Stimulated activated naive CD8-positive, alpha-beta T cell treated with anti-CD3 and anti-CD28 coated beads, Interleukin-15, amount 100 ng/mL, for 72 hours (primary cell): ENCODE data around the gene IRS1.

Experiments
- ATAC-seq: fragments of 150-1000 bp; cut with Tn5 transposase; 2 replicates; pipeline ENCODE4 v1.10.0; 2021; ENCODE audit warnings: mild to moderate bottlenecking, moderate library complexity
- DNase-seq, 2 donors: peaks; one replicate each; pipeline ENCODE4 v3.0.0; 2021 to 2022
- H3K27ac Mint-ChIP-seq, 2 donors: one replicate each; pipeline ENCODE4 v1.8.0; 2022; ENCODE audit warnings: mild to moderate bottlenecking in 2 of 2, mixed read lengths in 2 of 2, moderate library complexity in 2 of 2
- H3K27me3 Mint-ChIP-seq: one replicate; pipeline ENCODE4 v1.8.0; 2022; ENCODE audit warnings: mixed read lengths
- H3K4me1 Mint-ChIP-seq: one replicate; pipeline ENCODE4 v1.8.0; 2022; ENCODE audit warnings: mild to moderate bottlenecking, mixed read lengths
- H3K4me3 Mint-ChIP-seq, 2 donors: one replicate each; pipeline ENCODE4 v1.8.0; 2022; ENCODE audit warnings: mild to moderate bottlenecking in 2 of 2, mixed read lengths in 2 of 2, moderate library complexity in 1 of 2
- H3K9me3 Mint-ChIP-seq, 2 donors: one replicate each; pipeline ENCODE4 v1.8.0; 2022; ENCODE audit warnings: mixed read lengths in 2 of 2

IRS1 gene

DNA sequence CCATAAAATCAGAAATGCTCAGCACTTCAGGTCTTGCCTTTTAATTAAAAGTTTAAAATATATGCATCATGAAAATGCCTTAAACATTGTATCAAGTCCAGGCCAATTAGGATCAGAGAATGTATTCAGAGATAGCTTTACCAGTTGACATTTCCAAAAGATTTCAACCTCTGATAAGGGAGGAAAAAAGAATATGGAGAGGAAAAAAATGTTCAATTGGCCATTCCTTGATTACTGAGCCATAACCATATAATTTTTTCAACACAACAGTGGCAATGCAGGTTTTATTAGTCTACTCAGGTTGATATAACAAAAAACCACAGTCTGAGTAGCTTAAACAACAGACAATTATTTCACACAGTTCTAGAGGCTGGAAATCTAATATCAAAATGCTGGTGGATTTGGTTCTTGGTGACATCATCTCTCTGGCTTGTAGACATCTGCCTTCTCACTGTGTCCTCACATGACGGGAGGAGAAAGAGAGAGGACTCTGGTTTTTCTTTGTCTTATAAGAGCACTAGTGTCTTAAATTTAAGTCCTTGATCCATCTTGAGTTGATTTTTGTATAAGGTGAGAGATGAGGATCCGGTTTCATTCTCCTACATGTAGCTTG is 111.9 kb downstream of the IRS1 start:
- Mint-ChIP-seq H3K27ac (no peak overlapping the region), H3K27me3 (peaks cover 27% of the 10 kb centered on the region), H3K4me1 (peaks cover 7% of the 10 kb centered on the region), H3K4me3 (no peak overlapping the region), H3K9me3 (no peaks in the 10 kb centered on the region)
- DNase-seq = no peak
- ATAC-seq = no peak

DNA sequence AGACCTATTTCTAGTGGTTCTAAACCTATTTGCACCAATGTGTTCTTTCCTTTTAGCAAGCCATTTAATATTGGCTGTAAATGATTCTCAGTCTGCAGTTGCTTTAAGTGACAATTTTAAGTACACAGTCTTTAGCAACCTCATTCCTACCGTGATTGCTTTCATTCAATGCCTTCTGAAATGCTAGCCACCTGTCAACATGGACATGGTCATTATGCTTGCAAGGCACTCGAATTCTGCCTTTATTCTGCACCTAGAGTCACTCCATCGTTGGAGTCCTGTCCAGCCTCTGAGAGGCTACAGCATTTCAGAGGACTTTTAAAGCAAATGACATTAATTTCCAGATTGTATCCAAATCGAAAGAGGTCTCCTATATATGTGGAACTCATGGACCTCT is 115.1 kb downstream of the IRS1 start:
- peaks cover 9% of the 10 kb centered on the region for H3K27me3 Mint-ChIP-seq
- H3K4me3 Mint-ChIP-seq = no peak overlapping the region
- H3K4me1 Mint-ChIP-seq = no peaks in the 10 kb centered on the region
- DNase-seq (no peak), ATAC-seq (no peak)
- H3K9me3 Mint-ChIP-seq = no peaks in the 10 kb centered on the region
- H3K27ac Mint-ChIP-seq = no peak overlapping the region

DNA sequence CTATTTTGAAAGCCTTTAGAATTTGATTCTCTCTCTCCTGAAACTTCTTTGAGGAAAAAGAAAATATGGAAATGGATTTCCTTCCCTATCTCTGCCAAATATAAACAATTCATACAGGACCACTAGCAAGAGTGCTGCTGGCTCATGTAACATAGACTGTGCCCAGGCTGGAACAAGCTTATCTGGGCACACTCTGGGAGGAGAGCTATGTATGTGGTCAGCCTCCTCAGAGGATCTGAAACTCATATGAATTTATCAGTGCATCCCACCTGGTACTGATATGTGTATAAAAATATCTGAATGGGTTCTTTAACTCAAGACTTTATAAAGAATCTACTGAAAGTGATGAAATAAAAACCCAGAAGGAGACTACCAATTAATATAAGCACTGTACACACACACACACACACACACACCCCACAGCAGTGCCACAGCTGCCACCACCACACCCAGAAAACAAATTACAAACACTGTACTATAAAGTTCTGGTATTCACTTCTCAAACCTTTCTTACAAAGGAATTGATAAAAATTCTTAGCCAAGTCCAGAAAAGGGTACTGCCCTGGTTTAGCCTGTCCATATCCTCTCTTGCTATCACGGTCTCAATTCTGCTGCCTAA is 115.6 kb downstream of the IRS1 start:
- Mint-ChIP-seq H3K4me3 (no peak overlapping the region), H3K27ac (no peak overlapping the region), H3K9me3 (no peaks in the 10 kb centered on the region), H3K4me1 (no peaks in the 10 kb centered on the region), H3K27me3 (peaks cover 9% of the 10 kb centered on the region)
- DNase-seq = no peak
- ATAC-seq = no peak

GRCh38 chr2:226683196-226683595 is 116.4 kb downstream of the IRS1 start:
- ATAC-seq (no peak), DNase-seq (no peak)
- peaks cover 2% of the 10 kb centered on the region for H3K27me3 Mint-ChIP-seq
- H3K4me3 Mint-ChIP-seq = no peak overlapping the region
- no peaks in the 10 kb centered on the region for H3K4me1 Mint-ChIP-seq
- no peaks in the 10 kb centered on the region for H3K9me3 Mint-ChIP-seq
- peak overlapping the region in 1 of 2 donors; percentile 21 for H3K27ac Mint-ChIP-seq
